GM12801 (cell line): ENCODE results near the gene ZKSCAN5.

Source experiments
- CTCF ChIP-seq: IDR thresholded peaks from one replicate; pipeline ENCODE4 v1.5.1; 2011; ENCODE audit warnings: control low read depth; ENCODE audit not compliant: insufficient read length; ENCODE audit errors: extremely low read depth

Gene ZKSCAN5

GRCh38 chr7:99504603-99505323 is at the start of gene ZKSCAN5:
Gene ZKSCAN5 (plus strand): TSS chr7:99504662. CDS start chr7:99506045, 1,383 bp downstream.
- TF ChIP-seq CTCF: no peak

- TF ChIP-seq CTCF: no peak
Measured at GRCh38 chr7:99455874-99456273, 48.6 kb upstream of the ZKSCAN5 start.

- TF ChIP-seq CTCF: no peak
Measured at GRCh38 chr7:99456288-99456687, 48.2 kb upstream of the ZKSCAN5 start.

GRCh38 chr7:99457050-99457649 is 47.3 kb upstream of the ZKSCAN5 start:
- no peak for TF ChIP-seq CTCF

GRCh38 chr7:99457650-99458493 is 46.6 kb upstream of the ZKSCAN5 start:
- no peak for TF ChIP-seq CTCF

GRCh38 chr7:99459087-99459486 is 45.4 kb upstream of the ZKSCAN5 start:
- no peak for TF ChIP-seq CTCF

GRCh38 chr7:99460651-99461050 is 43.8 kb upstream of the ZKSCAN5 start:
- TF ChIP-seq CTCF: no peak
